ENCODE data around the gene PCDH9.

The PCDH9 gene

DNA sequence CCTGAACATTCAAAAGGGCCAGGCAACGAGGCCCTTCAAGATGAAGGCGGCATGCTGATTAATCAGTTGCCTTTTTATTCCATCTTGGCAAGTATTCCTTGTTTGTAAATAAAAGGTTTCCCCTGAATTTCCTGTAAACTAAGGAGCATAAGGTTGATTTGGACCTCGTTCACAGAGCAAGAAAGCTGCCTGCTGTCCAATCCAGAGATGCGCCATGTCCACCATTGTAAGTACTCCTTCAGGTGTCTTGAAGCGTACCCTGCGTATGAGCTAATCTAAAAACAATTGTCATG is 884.7 kb downstream of the PCDH9 start:
- H3K4me3 ChIP-seq: no peak overlapping the region
- H3K9ac ChIP-seq: no peak overlapping the region
- no peaks in the 10 kb centered on the region for H3K9me3 ChIP-seq
- no peak overlapping the region for H3K4me2 ChIP-seq
- no peaks in the 10 kb centered on the region for H4K20me1 ChIP-seq
- no peaks in the 10 kb centered on the region for H3K36me3 ChIP-seq
- no peak for TF ChIP-seq Cebpa-rat (IDR thresholded peaks at IDR 0.05)
- H3K27me3 ChIP-seq: no peaks in the 10 kb centered on the region
- no peak overlapping the region for H3K27ac ChIP-seq
- H3K4me1 ChIP-seq: no peaks in the 10 kb centered on the region

DNA sequence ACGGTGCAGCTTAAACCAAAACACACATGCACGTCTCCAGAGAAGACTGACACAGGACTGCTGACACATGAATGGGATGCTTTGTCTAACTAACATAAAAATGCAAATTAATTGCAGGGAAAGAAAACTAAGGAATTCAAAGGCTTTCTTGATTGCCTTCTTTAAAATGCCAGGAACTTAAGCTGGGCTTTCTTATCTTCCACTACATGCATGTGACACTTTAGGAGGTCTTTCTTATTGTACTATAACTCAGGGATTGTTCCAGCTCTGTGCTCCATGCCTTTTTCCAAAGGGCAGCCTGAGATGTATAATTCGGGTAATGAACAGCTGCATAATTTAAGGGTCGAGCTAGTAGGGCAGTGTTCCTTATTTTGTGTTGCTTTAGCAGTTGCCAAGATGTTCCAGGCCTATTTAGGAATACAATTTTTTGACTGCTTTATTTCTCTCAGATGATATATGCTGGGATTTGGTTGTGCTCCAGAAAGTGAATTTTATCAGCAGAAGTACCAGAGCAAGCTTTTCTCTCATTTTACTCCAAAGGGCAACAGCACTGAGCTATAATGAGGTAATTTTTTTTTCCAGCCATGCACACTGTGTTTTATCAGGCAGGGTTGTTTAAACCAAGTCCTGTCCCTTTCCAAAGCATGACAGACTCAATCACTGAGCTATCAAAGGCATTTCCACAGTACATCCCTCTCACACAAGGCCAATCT is 885.2 kb downstream of the PCDH9 start:
- Histone ChIP-seq H4K20me1 (no peaks in the 10 kb centered on the region), H3K9me3 (no peaks in the 10 kb centered on the region), H3K27me3 (no peaks in the 10 kb centered on the region), H3K4me2 (no peak overlapping the region), H3K4me1 (no peaks in the 10 kb centered on the region), H3K4me3 (no peak overlapping the region), H3K27ac (no peak overlapping the region), H3K36me3 (no peaks in the 10 kb centered on the region), H3K9ac (no peak overlapping the region)
- TF ChIP-seq Cebpa-rat (IDR thresholded peaks at IDR 0.05): no peak

DNA sequence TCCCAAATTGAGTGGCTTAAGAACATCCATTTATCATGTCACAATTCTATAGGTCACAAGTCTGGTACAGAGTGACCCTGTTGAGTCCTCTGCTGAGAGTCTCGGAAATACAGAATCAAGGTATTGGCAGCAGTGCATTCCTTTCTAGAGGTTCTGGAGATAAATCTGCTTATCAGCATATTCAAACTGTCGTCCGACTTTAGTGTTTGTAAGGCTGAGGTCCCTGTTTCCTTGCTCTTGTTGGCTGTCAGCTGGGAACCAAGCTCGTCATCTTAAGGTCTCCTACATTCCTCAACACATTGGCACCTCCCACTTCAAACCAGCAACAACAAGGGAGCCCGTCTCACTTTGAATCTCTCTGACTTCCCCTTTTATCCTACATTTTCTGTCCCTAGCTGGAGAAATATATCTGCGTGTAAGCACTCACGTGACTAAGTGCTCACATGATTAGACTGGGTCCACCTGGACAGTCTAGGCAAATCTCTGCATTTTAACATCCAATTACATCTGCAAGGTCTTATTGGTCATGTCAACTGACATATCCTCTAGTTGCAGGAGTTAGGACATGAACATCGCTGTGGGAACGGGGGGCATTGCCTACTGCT is 886.8 kb downstream of the PCDH9 start:
- H3K4me2 ChIP-seq: no peak overlapping the region
- no peaks in the 10 kb centered on the region for H4K20me1 ChIP-seq
- H3K36me3 ChIP-seq: no peaks in the 10 kb centered on the region
- no peak for TF ChIP-seq Cebpa-rat (IDR thresholded peaks at IDR 0.05)
- no peaks in the 10 kb centered on the region for H3K4me1 ChIP-seq
- H3K27me3 ChIP-seq: no peaks in the 10 kb centered on the region
- no peaks in the 10 kb centered on the region for H3K9me3 ChIP-seq
- H3K9ac ChIP-seq: no peak overlapping the region
- H3K4me3 ChIP-seq: no peak overlapping the region
- H3K27ac ChIP-seq: no peak overlapping the region

DNA sequence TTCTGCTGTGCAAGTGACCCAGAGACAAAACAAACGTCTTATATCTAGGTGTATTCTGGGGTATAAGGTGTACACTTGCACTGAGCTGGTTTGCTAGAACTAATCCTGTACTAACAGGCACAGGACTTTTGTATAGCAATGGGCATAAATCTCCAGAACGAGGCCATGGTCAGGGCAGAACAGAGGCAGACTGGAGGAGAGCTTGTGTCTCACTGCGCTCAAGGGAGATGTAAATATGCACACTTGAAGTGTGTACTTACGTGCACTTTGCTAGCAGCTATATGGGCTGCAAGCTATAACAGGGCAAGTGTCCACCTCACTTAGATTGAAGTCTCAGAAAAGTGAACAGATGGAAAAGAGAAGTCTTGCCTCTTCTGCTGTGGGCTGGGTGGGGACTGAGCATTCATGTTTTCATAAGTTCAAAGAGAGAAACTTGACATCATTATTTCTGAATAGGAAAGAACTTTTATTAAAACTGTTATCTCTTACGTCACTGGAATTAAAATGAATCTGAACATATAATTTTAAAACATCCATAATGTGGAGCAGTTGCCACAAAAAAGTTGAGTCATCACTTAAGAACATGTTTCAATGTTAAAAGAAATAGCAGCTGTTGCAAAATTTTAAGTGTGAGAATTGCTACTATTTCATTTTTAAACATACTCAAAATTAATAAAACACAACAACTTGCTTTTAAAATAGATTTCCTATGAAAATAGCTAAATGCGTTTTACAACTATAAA is 888.3 kb downstream of the PCDH9 start:
- no peaks in the 10 kb centered on the region for H3K9me3 ChIP-seq

DNA sequence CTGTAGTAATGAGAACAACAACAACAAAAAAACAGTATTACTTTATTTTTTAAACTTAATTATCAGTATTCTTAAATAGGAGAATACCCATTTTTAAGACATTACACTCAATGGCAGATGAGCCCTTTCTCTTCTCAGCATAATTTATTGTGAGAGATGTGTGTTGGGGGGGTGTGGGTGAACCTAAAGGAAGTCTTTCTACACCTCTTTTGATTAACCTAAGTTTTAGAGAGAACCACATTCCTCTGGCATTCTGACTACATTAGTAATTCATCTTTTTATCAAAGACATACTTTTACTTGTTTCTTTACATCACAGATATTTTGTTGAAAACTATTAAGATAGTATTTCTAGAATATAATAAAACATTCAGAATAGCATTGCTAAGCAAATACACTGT is 890.9 kb downstream of the PCDH9 start:
- Histone ChIP-seq H3K9ac (no peak overlapping the region), H3K4me2 (no peak overlapping the region), H4K20me1 (no peaks in the 10 kb centered on the region), H3K4me1 (no peaks in the 10 kb centered on the region), H3K4me3 (no peak overlapping the region), H3K27ac (no peak overlapping the region), H3K36me3 (no peaks in the 10 kb centered on the region), H3K9me3 (no peaks in the 10 kb centered on the region), H3K27me3 (no peaks in the 10 kb centered on the region)
- no peak for TF ChIP-seq Cebpa-rat (IDR thresholded peaks at IDR 0.05)

More for the DNA sequence above, 888.3 kb downstream of the PCDH9 start:
- no peaks in the 10 kb centered on the region for H3K27me3 ChIP-seq
- TF ChIP-seq Cebpa-rat (IDR thresholded peaks at IDR 0.05): no peak
- H3K36me3 ChIP-seq: no peaks in the 10 kb centered on the region
- no peak overlapping the region for H3K4me3 ChIP-seq
- H3K4me1 ChIP-seq: no peaks in the 10 kb centered on the region
- no peak overlapping the region for H3K9ac ChIP-seq
- H4K20me1 ChIP-seq: no peaks in the 10 kb centered on the region
- no peak overlapping the region for H3K4me2 ChIP-seq
- H3K27ac ChIP-seq: no peak overlapping the region

DNA sequence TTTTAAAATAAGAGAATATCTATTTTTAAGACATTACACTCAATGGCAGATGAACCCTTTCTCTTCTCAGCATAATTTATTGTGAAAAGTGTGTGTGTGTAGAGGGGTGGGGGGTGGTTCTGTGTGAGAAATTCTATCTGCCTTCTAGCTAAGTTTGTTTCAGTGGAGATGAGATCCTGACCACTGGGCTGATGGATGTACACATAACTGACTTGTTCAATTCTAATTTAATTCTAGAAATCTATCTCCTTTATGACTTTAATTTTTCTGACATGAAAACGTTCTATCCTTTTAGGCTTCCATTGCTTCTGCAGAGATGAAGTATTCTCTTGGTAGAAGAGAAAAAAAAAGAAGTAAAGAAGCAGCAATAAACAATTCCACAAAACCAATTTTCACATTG is 891.6 kb downstream of the PCDH9 start:
- no peak overlapping the region for H3K9ac ChIP-seq
- H3K27me3 ChIP-seq: no peaks in the 10 kb centered on the region
- no peak overlapping the region for H3K4me2 ChIP-seq
- H4K20me1 ChIP-seq: no peaks in the 10 kb centered on the region
- H3K4me1 ChIP-seq: no peaks in the 10 kb centered on the region
- no peaks in the 10 kb centered on the region for H3K9me3 ChIP-seq
- TF ChIP-seq Cebpa-rat (IDR thresholded peaks at IDR 0.05): no peak
- no peaks in the 10 kb centered on the region for H3K36me3 ChIP-seq
- no peak overlapping the region for H3K4me3 ChIP-seq
- H3K27ac ChIP-seq: no peak overlapping the region

DNA sequence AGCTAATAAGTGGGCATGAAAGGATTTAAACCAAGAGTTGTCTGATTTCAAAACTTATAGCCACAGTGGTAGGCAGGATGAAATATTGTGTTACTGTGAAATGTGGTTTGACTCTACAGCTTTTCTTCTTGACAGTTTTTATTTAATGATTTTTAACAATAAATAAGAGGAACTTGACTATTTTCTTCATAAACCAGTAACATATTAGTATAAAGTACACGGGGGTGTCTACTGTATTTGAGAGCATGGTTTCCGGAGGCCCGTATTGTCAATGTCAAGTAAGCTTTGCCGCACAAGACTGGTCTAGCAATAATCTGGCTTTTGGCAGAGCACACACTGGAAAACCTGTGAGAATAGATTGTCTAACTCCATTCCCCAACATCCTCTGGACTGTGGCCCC is 894.5 kb downstream of the PCDH9 start:
- H3K27ac ChIP-seq: no peak overlapping the region
- H3K4me1 ChIP-seq: no peaks in the 10 kb centered on the region
- no peak overlapping the region for H3K4me3 ChIP-seq

DNA sequence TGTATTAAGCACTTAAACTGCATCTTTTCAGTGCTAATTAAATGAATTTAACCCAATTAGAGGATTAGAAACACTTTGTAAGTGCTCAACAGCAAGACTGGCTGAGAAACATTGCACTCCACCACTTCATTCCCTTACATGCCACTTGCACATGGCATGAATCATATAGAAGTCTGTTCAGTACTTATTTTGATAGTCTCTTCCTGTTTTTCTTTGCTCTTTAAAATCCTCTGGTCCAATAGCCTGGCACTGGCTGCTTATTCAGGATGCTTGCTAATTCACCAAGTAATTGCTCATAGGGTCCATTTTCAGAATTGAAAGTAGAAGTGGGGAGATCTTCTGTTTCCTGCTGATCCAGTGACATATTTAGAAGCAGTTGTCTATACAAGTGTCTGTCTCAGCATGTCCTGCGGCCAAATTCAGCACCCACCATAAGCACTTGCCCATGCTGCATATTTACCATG is 900.1 kb downstream of the PCDH9 start:
- H3K9me3 ChIP-seq: no peaks in the 10 kb centered on the region
- H3K4me3 ChIP-seq: no peak overlapping the region
- no peaks in the 10 kb centered on the region for H3K27me3 ChIP-seq
- no peak overlapping the region for H3K9ac ChIP-seq
- H3K36me3 ChIP-seq: no peaks in the 10 kb centered on the region
- H3K4me1 ChIP-seq: no peaks in the 10 kb centered on the region
- H4K20me1 ChIP-seq: no peaks in the 10 kb centered on the region
- H3K27ac ChIP-seq: no peak overlapping the region
- TF ChIP-seq Cebpa-rat (IDR thresholded peaks at IDR 0.05): no peak
- H3K4me2 ChIP-seq: no peak overlapping the region; the same call in 1 of the 2 replicates

More for the DNA sequence above, 894.5 kb downstream of the PCDH9 start:
- Histone ChIP-seq H3K9me3 (no peaks in the 10 kb centered on the region), H3K36me3 (no peaks in the 10 kb centered on the region), H3K27me3 (no peaks in the 10 kb centered on the region), H3K4me2 (no peak overlapping the region), H3K9ac (no peak overlapping the region), H4K20me1 (no peaks in the 10 kb centered on the region)
- TF ChIP-seq Cebpa-rat (IDR thresholded peaks at IDR 0.05): no peak

DNA sequence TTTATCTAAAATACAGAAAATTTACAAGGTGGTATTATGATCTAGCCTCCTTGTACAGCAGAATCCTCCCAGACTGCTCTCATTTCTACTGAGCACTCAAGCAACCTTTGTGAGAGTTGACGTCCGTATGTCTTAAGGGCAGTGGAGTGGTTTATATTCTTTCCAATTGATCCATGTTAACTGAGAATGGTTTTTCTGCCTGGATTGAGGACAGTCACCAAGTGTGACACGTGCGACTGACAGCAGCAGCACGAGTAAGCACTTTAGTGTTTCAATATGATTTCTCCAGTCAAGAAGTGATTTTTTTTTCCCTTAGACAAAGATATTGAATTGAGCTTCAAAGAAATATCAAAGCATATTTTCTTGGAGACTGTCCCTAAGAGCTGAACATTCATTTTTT is 901.7 kb downstream of the PCDH9 start:
- no peak for TF ChIP-seq Cebpa-rat (IDR thresholded peaks at IDR 0.05)
- Histone ChIP-seq H3K27ac (no peak overlapping the region), H3K4me2 (no peak overlapping the region), H3K27me3 (no peaks in the 10 kb centered on the region), H3K4me3 (no peak overlapping the region), H3K4me1 (no peaks in the 10 kb centered on the region), H4K20me1 (no peaks in the 10 kb centered on the region), H3K9me3 (no peaks in the 10 kb centered on the region), H3K36me3 (no peaks in the 10 kb centered on the region), H3K9ac (no peak overlapping the region)

DNA sequence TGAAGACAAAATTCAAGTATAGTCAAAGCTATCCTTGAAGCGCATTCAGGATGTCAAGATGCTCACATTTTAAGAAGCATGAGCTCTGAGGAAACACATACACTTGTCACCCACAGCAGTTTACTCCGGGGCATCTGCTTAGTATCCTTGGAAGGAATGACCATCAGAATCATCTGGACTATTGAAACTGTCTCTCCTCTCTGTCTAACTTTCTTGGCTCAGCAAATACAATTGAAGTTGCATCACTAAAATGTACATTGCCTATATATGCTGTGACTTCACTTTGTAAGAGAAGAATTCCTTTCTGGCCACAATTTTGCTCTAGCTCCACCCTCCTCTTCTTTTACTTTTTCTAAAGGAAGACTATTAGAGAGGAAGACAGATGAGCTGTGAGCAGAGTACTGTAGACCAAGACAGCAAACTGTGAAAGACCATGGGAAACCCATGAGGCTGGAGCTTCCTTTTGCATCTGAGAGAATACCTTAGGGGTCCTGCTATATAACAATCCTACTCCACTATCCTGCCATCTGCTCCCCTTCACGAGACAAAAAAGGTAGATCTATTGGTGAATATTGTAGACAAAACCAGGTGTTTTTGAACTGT is 906.3 kb downstream of the PCDH9 start:
- H3K9me3 ChIP-seq: no peaks in the 10 kb centered on the region
- no peak overlapping the region for H3K4me2 ChIP-seq
- no peak for TF ChIP-seq Cebpa-rat (IDR thresholded peaks at IDR 0.05)

More for the DNA sequence above, 906.3 kb downstream of the PCDH9 start:
- Histone ChIP-seq H3K4me1 (no peaks in the 10 kb centered on the region), H3K36me3 (no peaks in the 10 kb centered on the region), H3K9ac (no peak overlapping the region), H3K27me3 (no peaks in the 10 kb centered on the region), H3K4me3 (no peak overlapping the region), H3K27ac (no peak overlapping the region), H4K20me1 (no peaks in the 10 kb centered on the region)

All from BLaER1 (cell line).